CD1c-positive myeloid dendritic cell (primary cell): ENCODE results near the gene OPN1LW.
"Not testable (repeated sequence)": the region's sequence is repeated elsewhere in the genome, so short reads cannot be mapped to it uniquely, and the experiment has no call there.

ENCODE experiments used
- DNase-seq: peaks from one replicate; pipeline ENCODE4 v3.0.0-alpha.2; 2016; ENCODE audit errors: extremely low spot score

The OPN1LW gene

GRCh38 chrX:154135458-154136229, 8.4 kb upstream of the OPN1LW start:
- DNase-seq: no peak

- DNase-seq: peak; percentile 58
Measured at GRCh38 chrX:154136627-154137161, 7.3 kb upstream of the OPN1LW start.

GRCh38 chrX:154138857-154139256, 5.2 kb upstream of the OPN1LW start:
- DNase-seq: no peak

GRCh38 chrX:154140206-154140605, 3.8 kb upstream of the OPN1LW start:
- no peak for DNase-seq

GRCh38 chrX:154140742-154141141, 3.3 kb upstream of the OPN1LW start:
- DNase-seq: no peak

- no peak for DNase-seq
Measured at GRCh38 chrX:154142386-154142785, 1.7 kb upstream of the OPN1LW start.

- no peak for DNase-seq
Measured at GRCh38 chrX:154142950-154143745, 895 bp upstream of the OPN1LW start.

GRCh38 chrX:154151030-154151429, 7.0 kb downstream of the OPN1LW start:
- DNase-seq: not testable (repeated sequence)

GRCh38 chrX:154156221-154156620, 12.2 kb downstream of the OPN1LW start:
- DNase-seq: not testable (repeated sequence)

GRCh38 chrX:154157207-154157606, 13.2 kb downstream of the OPN1LW start:
- not testable (repeated sequence) for DNase-seq

- not testable (repeated sequence) for DNase-seq
Measured at GRCh38 chrX:154159345-154159744, 15.3 kb downstream of the OPN1LW start.

GRCh38 chrX:154164902-154165301, 20.9 kb downstream of the OPN1LW start:
- DNase-seq: not testable (repeated sequence)

GRCh38 chrX:154168384-154168783, 24.3 kb downstream of the OPN1LW start:
- DNase-seq: not testable (repeated sequence)

- not testable (repeated sequence) for DNase-seq
Measured at GRCh38 chrX:154172535-154172943, 28.5 kb downstream of the OPN1LW start.

- DNase-seq: not testable (repeated sequence)
Measured at GRCh38 chrX:154174356-154174755, 30.3 kb downstream of the OPN1LW start.

- DNase-seq: not testable (repeated sequence)
Measured at GRCh38 chrX:154182296-154182695, 38.3 kb downstream of the OPN1LW start, which contains the start of gene OPN1MW. Gene OPN1MW, plus strand, starts transcription at chrX:154182596. Its CDS starts 82 bp downstream, at chrX:154182678.

- DNase-seq: not testable (repeated sequence)
Measured at GRCh38 chrX:154183794-154184193, 39.8 kb downstream of the OPN1LW start.

GRCh38 chrX:154192846-154193245, 48.8 kb downstream of the OPN1LW start:
- not testable (repeated sequence) for DNase-seq

- DNase-seq: not testable (repeated sequence)
Measured at GRCh38 chrX:154194316-154194715, 50.3 kb downstream of the OPN1LW start.

GRCh38 chrX:154196466-154196865, 52.4 kb downstream of the OPN1LW start:
- not testable (repeated sequence) for DNase-seq
